Panc1 (cell line): Measurements from ENCODE around the gene ENPP3. TPM values are rescaled to one million over a fixed set of nuclear protein-coding genes. Genes with fewer than 3 reads are reported as not detected.

ENCODE experiments used
- ATAC-seq: fragments of 200-7000 bp; cut with Tn5 transposase; 2 replicates; pipeline ENCODE4 v1.9.1; 2020; ENCODE audit warnings: mild to moderate bottlenecking, moderate library complexity
- BruUV-seq: library from RNA; stranded (reverse); fragments of 400-500 nt; replicated peaks from 2 replicates; lab custom pipeline; 2021; lab: Mats Ljungman, UMichigan
- CTCF ChIA-PET: fragments of 300-600 bp; sonication (Branson Sonifier 250); formaldehyde crosslinking; loops from one replicate; lab custom pipeline; 2022; ENCODE audit warnings: antibody characterized with exemption; lab: Charles Lee
- POLR2A ChIA-PET: fragments of 300-600 bp; sonication (Branson Sonifier 250); formaldehyde crosslinking; loops from one replicate; lab custom pipeline; 2022; ENCODE audit warnings: antibody characterized with exemption; lab: Charles Lee
- DNase-seq: peaks from one replicate; pipeline ENCODE4 v3.0.0-alpha.2; 2010; ENCODE audit warnings: low read depth, low spot score
- H3K27ac ChIP-seq: 2 replicates; pipeline ENCODE4 v1.5.1; 2011; ENCODE audit warnings: mild to moderate bottlenecking, low read length, inconsistent platforms
- H3K27me3 ChIP-seq: fragments of 200-500 bp; sonication (Bioruptor generic); 2 replicates; pipeline ENCODE4 v1.6.0; 2014; ENCODE audit warnings: low read length, inconsistent platforms; ENCODE audit not compliant: control insufficient read depth, insufficient read depth
- H3K36me3 ChIP-seq: fragments of 200-500 bp; sonication (Bioruptor generic); 2 replicates; pipeline ENCODE4 v1.5.1; 2014; ENCODE audit warnings: inconsistent platforms, mild to moderate bottlenecking, low read length, moderate library complexity; ENCODE audit not compliant: control insufficient read depth, insufficient read depth
- H3K4me1 ChIP-seq: 2 replicates; pipeline ENCODE4 v1.5.1; 2011; ENCODE audit warnings: inconsistent platforms, mild to moderate bottlenecking, low read length, moderate library complexity; ENCODE audit not compliant: control insufficient read depth, insufficient read depth
- H3K4me3 ChIP-seq, 2 experiments: 2 replicates each; pipeline ENCODE4 v1.5.1; 2011 to 2012; ENCODE audit warnings: low read depth in 2 of 2, low read length in 2 of 2, mild to moderate bottlenecking in 2 of 2, inconsistent platforms in 1 of 2, moderate library complexity in 1 of 2
- H3K9me3 ChIP-seq: fragments of 200-500 bp; sonication (Bioruptor generic); 2 replicates; pipeline ENCODE4 v1.5.1; 2014; ENCODE audit warnings: low read depth, mild to moderate bottlenecking, inconsistent platforms, low read length, moderate library complexity; ENCODE audit not compliant: control insufficient read depth, insufficient read depth
- CTCF ChIP-seq: fragments of 450-650 bp; IDR thresholded peaks from 2 replicates; pipeline ENCODE4 v1.5.1; 2017; ENCODE audit warnings: mild to moderate bottlenecking
- POLR2AphosphoS5 ChIP-seq: IDR thresholded peaks from 2 replicates; pipeline ENCODE4 v1.6.1; 2012; ENCODE audit warnings: mild to moderate bottlenecking, low read depth, low read length, moderate library complexity
- REST ChIP-seq, 2 experiments: IDR thresholded peaks; 2 replicates each; pipeline ENCODE4 v1.6.1; 2011 to 2012; ENCODE audit warnings: low read depth in 2 of 2, control low read depth in 1 of 2, low read length in 1 of 2, mild to moderate bottlenecking in 1 of 2, moderate library complexity in 1 of 2; ENCODE audit not compliant: insufficient read depth in 1 of 2
- SIN3A ChIP-seq: IDR thresholded peaks from 2 replicates; pipeline ENCODE4 v1.6.1; 2012; ENCODE audit warnings: low read depth, mild to moderate bottlenecking, low read length, moderate library complexity, borderline replicate concordance; ENCODE audit not compliant: insufficient read depth
- TCF7L2 ChIP-seq: IDR thresholded peaks from 2 replicates; pipeline ENCODE4 v1.6.1; 2011; ENCODE audit warnings: mild to moderate bottlenecking, low read depth, low read length, inconsistent platforms
- in situ Hi-C: cut with HindIII; loops from 2 replicates; pipeline ENCODE4 v1.10.0; 2016; ENCODE audit warnings: low sequenced_read_pairs, low pct_unique_long_range_greater_than_20kb
- intact Hi-C: fragments of 100-400 bp; cut with micrococcal nuclease; formaldehyde crosslinking; loops from one replicate; pipeline ENCODE4 v1.10.0; 2022; ENCODE audit not compliant: unreplicated experiment
- total RNA-seq: library from RNA; stranded (reverse); gene quantifications from one replicate; pipeline ENCODE4 v1.2.1, GENCODE V29; 2021; ENCODE audit not compliant: unreplicated experiment

Gene ENPP3
- total RNA-seq, 1 experiment from 2014 or later, result not detected

GRCh38 chr6:131739136-131739535 is 102.0 kb downstream of the ENPP3 start:
- no TSS peak for BruUV-seq
- H3K4me3 ChIP-seq, result no peak overlapping the region
- H3K36me3 ChIP-seq, result no peaks in the 10 kb centered on the region
- ChIA-PET CTCF (no interaction called here), POLR2A (no interaction called here)
- no peaks in the 10 kb centered on the region for H3K9me3 ChIP-seq
- DNase-seq, result no peak
- no peak overlapping the region for H3K27ac ChIP-seq
- peaks cover 2% of the 10 kb centered on the region; the same call in 1 of the 2 replicates for H3K27me3 ChIP-seq
- ATAC-seq, result no peak
- TF ChIP-seq POLR2AphosphoS5 (no peak), REST (IDR thresholded peaks at IDR 0.05; ENCODE audit: insufficient read depth in 1 of 2, low read depth in 2 of 2, low read length in 1 of 2) (no peak), SIN3A (no peak), CTCF (no peak), TCF7L2 (no peak)
- intact Hi-C loops (no loop called here), in situ Hi-C loops (no loop called here)
- H3K4me1 ChIP-seq, result no peaks in the 10 kb centered on the region

- Histone ChIP-seq H3K27ac (no peak overlapping the region), H3K9me3 (no peaks in the 10 kb centered on the region), H3K36me3 (no peaks in the 10 kb centered on the region), H3K4me3 (no peak overlapping the region), H3K27me3 (peaks cover 2% of the 10 kb centered on the region; the same call in 1 of the 2 replicates), H3K4me1 (no peaks in the 10 kb centered on the region)
- intact Hi-C loops, result no loop called here
- BruUV-seq, result no TSS peak
- in situ Hi-C loops, result no loop called here
- ATAC-seq (no peak), DNase-seq (no peak)
- CTCF ChIA-PET, result no interaction called here
- POLR2A ChIA-PET, result no interaction called here
- TF ChIP-seq SIN3A (no peak), TCF7L2 (no peak), REST (IDR thresholded peaks at IDR 0.05; ENCODE audit: insufficient read depth in 1 of 2, low read depth in 2 of 2, low read length in 1 of 2) (no peak), POLR2AphosphoS5 (no peak)
These were observed 103.1 kb downstream of the ENPP3 start for GRCh38 chr6:131740161-131740560.
